Stimulated activated CD4-positive, alpha-beta T cell treated with anti-CD3 and anti-CD28 coated beads, Interleukin-2, amount 100 ng/mL, for 48 hours (primary cell): ENCODE results near the gene ABHD14A.

Source experiments
- DNase-seq, 2 donors: peaks; one replicate each; pipeline ENCODE4 v3.0.0-alpha.2; 2020

The ABHD14A gene

DNA sequence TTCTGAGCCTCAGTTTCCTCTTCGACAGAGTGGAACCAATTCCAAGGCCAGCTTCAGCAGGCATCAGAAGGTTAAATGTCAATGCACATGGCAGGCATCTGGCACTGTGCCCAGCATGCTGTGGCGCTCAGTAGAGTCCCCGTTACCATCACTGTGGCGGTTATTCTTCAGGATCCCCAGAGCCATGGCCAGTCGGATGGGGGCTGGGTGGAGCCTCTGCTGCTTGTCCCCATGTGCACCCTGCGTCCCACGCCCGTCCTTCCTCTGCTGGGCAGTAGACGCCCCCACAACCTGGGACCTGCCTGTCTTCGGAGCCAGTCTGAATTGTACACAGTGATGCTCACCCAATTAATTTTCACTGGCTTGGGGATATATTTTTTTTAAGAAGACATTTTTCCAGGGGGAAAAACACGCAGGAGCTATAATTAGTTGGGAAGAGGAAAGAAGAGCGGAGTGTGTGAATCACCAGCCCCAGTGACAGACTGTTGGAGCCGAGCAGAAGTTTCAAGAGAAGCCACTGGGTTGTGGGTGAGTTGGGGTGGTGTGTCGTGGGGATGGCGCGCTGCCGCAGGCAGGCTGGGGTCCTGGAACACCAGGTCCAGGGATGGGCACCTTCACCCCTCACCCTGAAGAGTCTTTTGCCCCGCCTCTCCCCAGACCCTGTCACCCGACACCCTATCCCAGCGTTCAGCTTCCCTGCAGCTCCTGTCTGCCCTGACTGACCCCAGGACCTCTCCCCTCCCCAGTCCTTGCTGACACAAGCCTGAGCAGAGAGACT lies 47.6 kb downstream of the ABHD14A start:
- DNase-seq, result no peak

DNA sequence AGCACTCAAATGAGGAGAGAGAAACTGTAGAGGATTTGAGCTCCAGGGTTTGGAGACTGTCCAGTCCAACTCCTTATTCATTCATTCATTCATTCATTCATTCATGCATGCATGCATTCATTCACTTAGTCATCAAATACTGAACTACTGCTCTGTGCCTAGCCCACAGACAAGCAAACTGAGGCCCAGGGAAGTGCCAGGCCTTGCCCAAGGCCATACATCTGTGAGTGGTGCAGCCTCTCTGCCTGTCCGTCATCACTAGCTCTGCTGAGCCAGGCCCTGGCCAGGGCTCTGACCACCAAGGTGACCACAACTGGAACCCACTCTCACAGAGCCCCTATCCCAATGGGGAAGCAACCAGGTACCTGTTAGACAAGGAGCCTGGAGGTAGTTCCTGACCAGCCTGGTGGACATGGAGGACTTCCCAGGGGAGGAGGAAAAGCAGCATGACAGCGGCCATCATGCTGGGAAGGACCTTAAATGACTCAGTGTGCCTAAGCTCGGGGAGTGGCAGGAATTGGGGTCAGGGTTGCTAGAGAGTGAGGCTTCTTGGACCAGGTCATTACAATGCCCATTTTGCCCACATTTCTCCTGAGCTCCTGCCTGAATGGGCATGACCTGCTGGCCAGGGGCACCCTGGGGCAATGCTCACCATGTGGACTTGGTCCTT lies 48.4 kb downstream of the ABHD14A start:
- DNase-seq, result no peak

DNA sequence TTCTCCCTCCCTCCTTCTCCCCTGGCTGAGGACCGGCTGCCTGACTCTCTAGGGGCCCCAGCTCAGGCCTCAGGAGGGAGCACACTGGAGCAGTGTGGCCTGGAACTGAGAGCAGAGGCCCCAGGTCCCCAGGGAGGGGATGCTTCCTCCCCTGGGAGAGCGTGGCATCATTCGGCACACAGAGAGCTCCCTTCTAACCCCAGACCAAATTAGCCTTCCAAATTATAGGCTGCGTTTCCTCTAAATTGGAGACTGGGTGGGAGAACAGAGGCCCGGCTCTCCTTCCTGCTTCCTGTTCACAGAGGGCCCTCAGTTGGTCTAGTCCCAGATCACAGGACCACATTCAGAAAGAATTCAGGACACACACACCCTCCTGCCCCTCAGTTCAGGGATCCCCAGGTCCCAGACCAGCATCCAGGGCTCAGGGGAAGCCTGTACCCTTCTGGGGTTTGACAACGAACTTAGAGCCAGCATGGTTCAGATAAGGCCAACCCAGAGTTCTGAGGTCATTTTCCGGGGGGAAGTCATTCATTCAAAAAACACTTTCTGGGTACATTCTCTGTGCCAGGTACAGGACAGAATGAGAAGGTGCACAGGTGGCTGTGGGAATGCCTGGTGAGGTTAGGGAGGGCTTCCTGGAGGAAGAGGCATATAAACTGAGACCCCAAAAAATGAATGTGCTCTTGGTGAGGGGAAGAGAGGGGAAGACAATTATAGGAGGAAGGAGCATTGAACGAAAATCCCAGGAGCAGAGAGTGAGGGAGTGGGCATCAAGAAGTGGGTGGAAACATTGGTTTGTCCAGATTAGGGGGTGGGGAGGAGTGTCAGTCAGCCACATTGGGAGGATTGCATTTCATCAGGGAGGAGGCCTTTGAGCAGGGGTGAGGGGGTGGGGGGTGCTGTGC lies 49.2 kb downstream of the ABHD14A start:
- no peak for DNase-seq

DNA sequence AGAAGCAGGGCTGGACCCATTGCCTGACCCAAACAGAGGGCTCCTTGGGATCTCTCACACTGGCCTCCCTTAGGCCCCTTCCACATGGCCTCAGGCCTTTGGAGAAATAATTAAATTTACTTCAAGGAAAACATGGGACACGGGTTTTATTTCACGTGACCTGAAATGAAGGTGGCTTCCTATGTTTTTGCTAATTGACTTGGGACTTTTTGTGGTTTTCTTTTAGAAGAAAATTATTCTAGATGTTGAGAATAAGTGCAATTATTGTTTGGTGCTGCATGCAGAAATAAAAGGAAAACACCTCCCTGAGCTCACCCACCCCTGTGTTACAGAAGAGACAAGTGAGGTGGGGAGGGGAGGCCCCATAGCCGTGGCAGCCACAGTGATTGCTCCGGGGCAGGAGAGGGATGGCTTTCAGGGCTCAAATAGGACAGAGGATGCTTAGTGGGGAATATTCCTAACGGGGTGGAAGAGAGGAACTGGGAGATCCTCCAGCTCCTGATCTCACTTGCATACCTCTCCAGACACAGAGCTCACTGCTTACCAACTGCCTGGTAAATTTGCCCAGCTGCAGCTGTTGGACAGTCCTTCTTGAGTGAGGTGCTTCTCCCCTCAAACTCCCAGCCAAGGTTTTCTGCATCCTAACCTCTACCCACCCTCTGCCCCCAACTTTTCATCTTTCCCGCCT lies 50.0 kb downstream of the ABHD14A start:
- no peak for DNase-seq

DNA sequence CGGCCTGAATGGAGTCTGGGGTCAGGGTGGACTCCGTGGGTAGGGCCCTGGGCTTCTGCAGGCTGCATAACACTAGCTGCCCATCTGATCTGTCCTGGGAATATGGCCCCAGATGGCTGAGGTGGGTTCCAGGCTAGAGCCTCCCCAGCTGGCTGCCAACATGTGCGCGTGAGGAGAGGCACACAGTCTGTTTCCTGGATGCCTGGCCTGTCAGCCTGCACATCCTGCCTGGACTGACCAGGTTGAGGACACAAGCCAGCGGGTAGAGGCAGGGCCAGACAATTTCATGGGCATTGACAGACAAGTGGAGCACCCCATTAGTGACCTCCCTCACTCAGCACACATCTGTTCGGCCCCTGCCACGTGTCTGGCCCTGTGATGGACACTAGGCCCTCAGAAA lies 50.6 kb downstream of the ABHD14A start:
- no peak for DNase-seq

DNA sequence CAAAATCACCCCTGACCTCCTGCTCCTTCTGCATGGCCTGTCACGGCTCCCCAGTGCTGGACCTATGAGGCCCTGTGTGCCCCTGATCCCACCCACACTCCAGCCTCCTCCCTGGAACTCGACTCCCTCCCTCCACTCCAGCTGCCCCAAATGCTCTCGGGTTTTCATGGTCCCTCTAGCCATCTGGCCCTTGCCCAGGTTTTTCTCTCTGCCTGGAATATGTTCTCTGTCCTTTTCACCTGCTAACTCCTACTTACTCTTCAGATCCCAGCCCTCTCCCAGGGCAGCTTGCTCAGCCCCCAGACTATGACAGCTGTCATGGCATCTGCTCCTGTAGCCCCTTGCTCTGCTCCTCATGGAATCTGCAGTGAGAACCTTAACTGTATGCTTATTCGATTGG lies 51.2 kb downstream of the ABHD14A start:
- no peak for DNase-seq

DNA sequence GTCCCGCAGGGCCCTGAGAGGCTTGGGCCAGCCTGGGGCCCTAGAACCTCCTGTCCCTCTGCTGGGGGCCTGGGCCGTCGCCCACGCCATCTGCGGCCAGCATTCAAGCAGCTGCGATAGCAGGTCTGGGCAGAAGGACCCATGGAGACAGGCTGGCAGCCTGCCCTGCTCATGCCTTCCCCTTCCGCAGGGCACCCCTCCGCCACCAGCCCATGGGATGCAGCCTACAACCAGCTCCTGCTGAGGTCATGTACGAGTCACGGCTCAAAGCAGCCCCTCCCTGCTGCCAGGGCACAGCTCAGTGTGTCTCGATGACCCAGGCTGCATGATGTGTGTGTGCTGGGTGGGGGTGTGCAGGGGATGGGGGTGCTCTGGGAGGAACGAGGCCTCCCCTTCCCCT lies 53.7 kb downstream of the ABHD14A start:
- no peak for DNase-seq

DNA sequence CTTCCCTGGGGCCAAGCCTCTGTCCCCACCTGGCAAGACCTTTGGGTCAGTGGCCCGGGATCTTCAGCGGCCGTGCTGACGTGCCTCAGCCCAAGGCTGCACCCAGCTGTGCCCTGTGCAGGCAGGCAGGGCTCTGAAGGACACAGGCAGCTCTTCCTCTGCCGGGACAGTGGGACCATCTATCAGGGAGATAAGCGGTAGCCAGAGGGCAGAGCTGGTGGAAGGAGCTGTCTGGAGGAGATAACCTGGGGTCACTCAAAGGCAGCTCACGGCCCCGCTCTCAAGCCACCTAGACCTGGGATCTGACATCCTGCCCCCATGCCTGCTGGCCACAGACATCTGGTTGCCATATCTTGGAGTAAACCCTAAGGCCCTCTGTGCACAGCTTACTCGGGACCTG lies 54.2 kb downstream of the ABHD14A start:
- no peak for DNase-seq

DNA sequence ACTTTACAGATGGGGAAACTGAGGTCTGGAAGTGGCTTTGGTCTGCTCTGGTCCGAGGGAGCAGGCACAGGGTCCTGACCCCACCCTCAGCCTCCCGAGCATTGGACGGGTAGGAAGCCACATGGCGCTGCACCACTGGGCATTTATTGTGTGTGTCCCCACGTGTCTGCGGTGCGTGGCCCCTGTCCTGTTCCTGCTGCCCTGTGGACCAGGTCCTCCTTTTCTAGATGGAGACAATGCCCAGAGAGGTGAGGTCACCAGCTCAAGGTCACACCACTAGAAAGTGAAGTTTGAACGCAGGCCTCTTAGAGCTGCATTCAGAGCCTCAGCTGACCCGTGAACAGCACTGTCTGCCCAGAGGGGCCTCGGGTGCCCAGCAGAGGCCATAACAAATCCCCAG lies 54.7 kb downstream of the ABHD14A start:
- DNase-seq, result no peak
